Adrenal gland (tissue), 5 donors: ENCODE measurements around the gene SLC27A2.

Experiments used
- CTCF ChIP-seq, 6 experiments: fragments of 450-650 bp in 4 of 6; fragments of 200-600 bp in 2 of 6; sonication (generic) in 1 of 6; IDR thresholded peaks; 1 replicate in 5 of 6; 2 replicates in 1 of 6; pipeline versions ENCODE4 v1.5.1 to v1.8.0; 2016 to 2021; ENCODE audit warnings: antibody characterized with exemption in 6 of 6, mild to moderate bottlenecking in 2 of 6, moderate library complexity in 1 of 6
- POLR2A ChIP-seq, 2 donors: fragments of 450-650 bp; IDR thresholded peaks; one replicate each; pipeline ENCODE4 v1.6.1; 2017; ENCODE audit warnings: antibody characterized with exemption in 2 of 2, mild to moderate bottlenecking in 2 of 2, moderate library complexity in 1 of 2
- donor health status: DM: no; HTN: no; CAD: no.

GRCh38 chr15:50224606-50225005, 42.6 kb downstream of the SLC27A2 start:
- TF ChIP-seq CTCF (IDR thresholded peaks at IDR 0.05) (no peak), POLR2A (IDR thresholded peaks at IDR 0.05) (no peak)
